ENCODE data around the gene TMEM108.

The TMEM108 gene

GRCh38 chr3:133367403-133367802 is 329.2 kb downstream of the TMEM108 start:
- H3K4me1 ChIP-seq (ENCODE audit: insufficient read depth, insufficient read length): no peaks in the 10 kb centered on the region
- TF ChIP-seq YY1 (IDR thresholded peaks at IDR 0.05; ENCODE audit: insufficient read depth, insufficient read length) (no peak), ZNF274 (IDR thresholded peaks at IDR 0.05; ENCODE audit: low read depth, low read length) (no peak), SUZ12 (IDR thresholded peaks at IDR 0.05; ENCODE audit: extremely low read depth, insufficient read depth, insufficient read length) (no peak)

GRCh38 chr3:133367956-133368355 is 329.8 kb downstream of the TMEM108 start:
- Histone ChIP-seq H3K9ac (ENCODE audit: insufficient read length, low read depth) (no peak overlapping the region), H3K4me1 (ENCODE audit: insufficient read depth, insufficient read length) (no peaks in the 10 kb centered on the region), H3K36me3 (ENCODE audit: insufficient read depth, insufficient read length, low read length) (no peaks in the 10 kb centered on the region), H3K9me3 (ENCODE audit: insufficient read depth, low read length) (no peaks in the 10 kb centered on the region), H3K27me3 (ENCODE audit: insufficient read depth, insufficient read length) (no peaks in the 10 kb centered on the region), H3K4me3 (ENCODE audit: insufficient read length, low read depth) (no peak overlapping the region)
- DNase-seq (ENCODE audit: low read depth, low spot score): no peak
- no peak for TF ChIP-seq ZNF274 (IDR thresholded peaks at IDR 0.05; ENCODE audit: low read depth, low read length)
- no peak for TF ChIP-seq SUZ12 (IDR thresholded peaks at IDR 0.05; ENCODE audit: extremely low read depth, insufficient read depth, insufficient read length)
- no peak for TF ChIP-seq YY1 (IDR thresholded peaks at IDR 0.05; ENCODE audit: insufficient read depth, insufficient read length)

More at GRCh38 chr3:133367403-133367802, 329.2 kb downstream of the TMEM108 start:
- DNase-seq (ENCODE audit: low read depth, low spot score): no peak
- Histone ChIP-seq H3K36me3 (ENCODE audit: insufficient read depth, insufficient read length, low read length) (no peaks in the 10 kb centered on the region), H3K27me3 (ENCODE audit: insufficient read depth, insufficient read length) (no peaks in the 10 kb centered on the region), H3K9ac (ENCODE audit: insufficient read length, low read depth) (no peak overlapping the region), H3K9me3 (ENCODE audit: insufficient read depth, low read length) (no peaks in the 10 kb centered on the region), H3K4me3 (ENCODE audit: insufficient read length, low read depth) (no peak overlapping the region)

GRCh38 chr3:133368371-133369067 is 330.3 kb downstream of the TMEM108 start:
- Histone ChIP-seq H3K9ac (ENCODE audit: insufficient read length, low read depth) (no peak overlapping the region), H3K4me3 (ENCODE audit: insufficient read length, low read depth) (no peak overlapping the region), H3K4me1 (ENCODE audit: insufficient read depth, insufficient read length) (no peaks in the 10 kb centered on the region), H3K36me3 (ENCODE audit: insufficient read depth, insufficient read length, low read length) (no peaks in the 10 kb centered on the region), H3K9me3 (ENCODE audit: insufficient read depth, low read length) (no peaks in the 10 kb centered on the region), H3K27me3 (ENCODE audit: insufficient read depth, insufficient read length) (no peaks in the 10 kb centered on the region)
- TF ChIP-seq SUZ12 (IDR thresholded peaks at IDR 0.05; ENCODE audit: extremely low read depth, insufficient read depth, insufficient read length) (no peak), ZNF274 (IDR thresholded peaks at IDR 0.05; ENCODE audit: low read depth, low read length) (no peak), YY1 (IDR thresholded peaks at IDR 0.05; ENCODE audit: insufficient read depth, insufficient read length) (no peak)
- no peak for DNase-seq (ENCODE audit: low read depth, low spot score)

GRCh38 chr3:133369068-133369440 is 330.9 kb downstream of the TMEM108 start:
- H3K4me1 ChIP-seq (ENCODE audit: insufficient read depth, insufficient read length): no peaks in the 10 kb centered on the region
- H3K27me3 ChIP-seq (ENCODE audit: insufficient read depth, insufficient read length): no peaks in the 10 kb centered on the region
- H3K9me3 ChIP-seq (ENCODE audit: insufficient read depth, low read length): no peaks in the 10 kb centered on the region
- no peak overlapping the region for H3K9ac ChIP-seq (ENCODE audit: insufficient read length, low read depth)
- DNase-seq (ENCODE audit: low read depth, low spot score): no peak
- TF ChIP-seq YY1 (IDR thresholded peaks at IDR 0.05; ENCODE audit: insufficient read depth, insufficient read length): no peak
- TF ChIP-seq SUZ12 (IDR thresholded peaks at IDR 0.05; ENCODE audit: extremely low read depth, insufficient read depth, insufficient read length): no peak
- no peak for TF ChIP-seq ZNF274 (IDR thresholded peaks at IDR 0.05; ENCODE audit: low read depth, low read length)
- H3K36me3 ChIP-seq (ENCODE audit: insufficient read depth, insufficient read length, low read length): no peaks in the 10 kb centered on the region
- no peak overlapping the region for H3K4me3 ChIP-seq (ENCODE audit: insufficient read length, low read depth)

GRCh38 chr3:133371181-133371580 is 333.0 kb downstream of the TMEM108 start:
- H3K36me3 ChIP-seq (ENCODE audit: insufficient read depth, insufficient read length, low read length): no peaks in the 10 kb centered on the region
- H3K4me1 ChIP-seq (ENCODE audit: insufficient read depth, insufficient read length): no peaks in the 10 kb centered on the region
- DNase-seq (ENCODE audit: low read depth, low spot score): no peak
- no peaks in the 10 kb centered on the region for H3K9me3 ChIP-seq (ENCODE audit: insufficient read depth, low read length)
- H3K27me3 ChIP-seq (ENCODE audit: insufficient read depth, insufficient read length): no peaks in the 10 kb centered on the region
- TF ChIP-seq YY1 (IDR thresholded peaks at IDR 0.05; ENCODE audit: insufficient read depth, insufficient read length): no peak
- no peak for TF ChIP-seq SUZ12 (IDR thresholded peaks at IDR 0.05; ENCODE audit: extremely low read depth, insufficient read depth, insufficient read length)
- TF ChIP-seq ZNF274 (IDR thresholded peaks at IDR 0.05; ENCODE audit: low read depth, low read length): no peak
- no peak overlapping the region for H3K4me3 ChIP-seq (ENCODE audit: insufficient read length, low read depth)
- H3K9ac ChIP-seq (ENCODE audit: insufficient read length, low read depth): no peak overlapping the region

GRCh38 chr3:133371676-133372075 is 333.5 kb downstream of the TMEM108 start:
- no peaks in the 10 kb centered on the region for H3K9me3 ChIP-seq (ENCODE audit: insufficient read depth, low read length)
- H3K9ac ChIP-seq (ENCODE audit: insufficient read length, low read depth): no peak overlapping the region
- no peaks in the 10 kb centered on the region for H3K27me3 ChIP-seq (ENCODE audit: insufficient read depth, insufficient read length)
- no peaks in the 10 kb centered on the region for H3K36me3 ChIP-seq (ENCODE audit: insufficient read depth, insufficient read length, low read length)
- no peaks in the 10 kb centered on the region for H3K4me1 ChIP-seq (ENCODE audit: insufficient read depth, insufficient read length)
- no peak for DNase-seq (ENCODE audit: low read depth, low spot score)
- H3K4me3 ChIP-seq (ENCODE audit: insufficient read length, low read depth): no peak overlapping the region
- no peak for TF ChIP-seq SUZ12 (IDR thresholded peaks at IDR 0.05; ENCODE audit: extremely low read depth, insufficient read depth, insufficient read length)
- no peak for TF ChIP-seq ZNF274 (IDR thresholded peaks at IDR 0.05; ENCODE audit: low read depth, low read length)
- TF ChIP-seq YY1 (IDR thresholded peaks at IDR 0.05; ENCODE audit: insufficient read depth, insufficient read length): no peak

- TF ChIP-seq YY1 (IDR thresholded peaks at IDR 0.05; ENCODE audit: insufficient read depth, insufficient read length) (no peak), ZNF274 (IDR thresholded peaks at IDR 0.05; ENCODE audit: low read depth, low read length) (no peak), SUZ12 (IDR thresholded peaks at IDR 0.05; ENCODE audit: extremely low read depth, insufficient read depth, insufficient read length) (no peak)
- Histone ChIP-seq H3K27me3 (ENCODE audit: insufficient read depth, insufficient read length) (no peaks in the 10 kb centered on the region), H3K9ac (ENCODE audit: insufficient read length, low read depth) (no peak overlapping the region), H3K9me3 (ENCODE audit: insufficient read depth, low read length) (no peaks in the 10 kb centered on the region), H3K36me3 (ENCODE audit: insufficient read depth, insufficient read length, low read length) (no peaks in the 10 kb centered on the region), H3K4me3 (ENCODE audit: insufficient read length, low read depth) (no peak overlapping the region), H3K4me1 (ENCODE audit: insufficient read depth, insufficient read length) (peaks cover 2% of the 10 kb centered on the region)
- DNase-seq (ENCODE audit: low read depth, low spot score): no peak
Measured at GRCh38 chr3:133374708-133375402, 336.7 kb downstream of the TMEM108 start.

Measured in NT2/D1 (cell line).